HuH-7.5 (cell line): ENCODE data around the gene SLC2A4RG.

Source experiments
- DNase-seq: peaks from one replicate; pipeline ENCODE4 v3.0.0; 2011; ENCODE audit warnings: low spot score

SLC2A4RG gene, protein sequence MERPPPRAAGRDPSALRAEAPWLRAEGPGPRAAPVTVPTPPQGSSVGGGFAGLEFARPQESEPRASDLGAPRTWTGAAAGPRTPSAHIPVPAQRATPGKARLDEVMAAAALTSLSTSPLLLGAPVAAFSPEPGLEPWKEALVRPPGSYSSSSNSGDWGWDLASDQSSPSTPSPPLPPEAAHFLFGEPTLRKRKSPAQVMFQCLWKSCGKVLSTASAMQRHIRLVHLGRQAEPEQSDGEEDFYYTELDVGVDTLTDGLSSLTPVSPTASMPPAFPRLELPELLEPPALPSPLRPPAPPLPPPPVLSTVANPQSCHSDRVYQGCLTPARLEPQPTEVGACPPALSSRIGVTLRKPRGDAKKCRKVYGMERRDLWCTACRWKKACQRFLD

DNA sequence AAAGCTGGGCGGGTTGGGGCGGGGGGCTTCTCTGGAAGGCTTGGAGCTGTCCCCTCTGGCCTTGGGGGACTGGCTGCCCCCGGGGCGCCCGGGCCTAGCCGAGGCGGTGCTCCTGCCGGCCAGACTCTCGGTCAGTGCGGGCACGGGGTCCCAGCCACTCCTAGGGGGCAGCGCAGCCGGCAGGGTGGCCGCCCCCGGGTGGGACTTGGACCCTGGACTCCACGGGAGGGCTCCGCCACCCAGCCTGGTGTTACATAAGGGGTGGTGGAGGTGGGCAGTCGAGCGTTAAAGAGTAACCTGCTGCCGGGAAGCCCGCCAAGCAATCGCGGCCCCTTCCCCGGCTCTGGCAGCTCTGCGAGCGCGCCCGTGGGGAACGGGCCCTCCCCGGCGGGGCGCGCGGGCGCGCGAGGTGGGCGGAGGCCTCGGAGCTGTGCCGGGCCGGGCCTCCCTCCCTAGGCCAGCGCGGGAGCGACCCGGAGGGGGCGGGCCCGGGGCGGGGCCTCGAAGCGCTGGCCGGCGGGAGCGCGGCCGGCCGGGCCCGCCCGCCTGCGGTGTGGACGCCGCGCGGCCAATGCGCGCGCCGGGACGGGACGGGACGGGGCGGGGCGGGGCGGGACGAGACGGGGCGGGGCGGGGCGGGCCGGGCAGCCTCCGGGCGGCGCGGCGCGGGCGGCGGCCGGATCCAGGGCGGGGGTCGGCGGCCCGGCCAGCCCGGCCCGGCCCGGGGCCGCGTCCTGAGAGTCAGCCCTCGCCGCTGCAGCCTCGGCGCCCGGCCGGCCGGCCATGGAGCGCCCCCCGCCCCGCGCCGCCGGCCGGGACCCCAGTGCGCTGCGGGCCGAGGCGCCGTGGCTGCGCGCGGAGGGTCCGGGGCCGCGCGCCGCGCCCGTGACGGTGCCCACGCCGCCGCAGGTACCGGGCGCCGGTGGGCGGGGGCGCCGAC is at the start of gene SLC2A4RG:
SLC2A4RG (plus strand) TSS at position 647 of the 940 bp plus-strand sequence; CDS start at position 784, 137 bp downstream.
- DNase-seq, result peak; percentile 99

- DNase-seq, result no peak
These were observed 49.3 kb upstream of the SLC2A4RG start for GRCh38 chr20:63690003-63690897.

DNA sequence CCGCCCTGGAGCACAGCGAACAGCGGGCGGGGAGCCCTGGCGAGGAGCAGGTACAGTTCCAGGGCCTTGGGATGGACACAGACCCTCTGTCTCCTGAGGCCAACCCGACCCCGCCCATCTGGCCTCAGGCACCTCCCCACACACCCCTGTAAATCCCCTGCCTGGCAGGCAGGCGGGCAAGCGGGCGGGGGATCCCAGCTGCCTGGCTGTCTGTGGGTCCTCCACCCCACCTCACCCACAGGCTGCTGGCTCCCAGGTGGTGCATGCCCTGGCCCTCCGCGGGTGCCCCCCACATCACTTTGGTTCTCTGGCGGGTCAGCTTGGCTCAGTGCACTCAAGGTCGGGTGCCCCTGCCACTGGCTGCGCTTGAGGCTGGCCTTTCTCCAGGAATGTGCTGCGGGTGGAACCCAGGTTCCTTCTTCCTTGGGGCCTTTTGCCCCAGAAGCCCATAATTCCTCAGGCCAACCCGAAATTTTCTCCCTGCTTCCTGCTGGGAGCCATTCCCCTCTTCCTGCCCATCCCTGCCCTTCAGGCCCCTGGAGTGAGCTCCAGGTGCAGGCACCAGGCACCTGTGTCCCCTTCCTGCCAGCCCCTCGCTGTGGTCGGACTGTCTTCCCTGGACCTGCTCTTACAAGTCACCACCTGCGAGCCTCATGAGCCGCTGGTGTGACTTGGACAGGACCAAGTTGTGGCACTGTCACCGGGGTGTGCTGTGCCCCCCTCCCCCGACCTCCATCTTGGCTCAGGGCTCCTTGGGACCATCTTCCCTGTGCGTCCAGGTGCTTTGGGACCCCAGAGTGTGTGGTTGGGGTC is 48.5 kb upstream of the SLC2A4RG start:
- no peak for DNase-seq

DNA sequence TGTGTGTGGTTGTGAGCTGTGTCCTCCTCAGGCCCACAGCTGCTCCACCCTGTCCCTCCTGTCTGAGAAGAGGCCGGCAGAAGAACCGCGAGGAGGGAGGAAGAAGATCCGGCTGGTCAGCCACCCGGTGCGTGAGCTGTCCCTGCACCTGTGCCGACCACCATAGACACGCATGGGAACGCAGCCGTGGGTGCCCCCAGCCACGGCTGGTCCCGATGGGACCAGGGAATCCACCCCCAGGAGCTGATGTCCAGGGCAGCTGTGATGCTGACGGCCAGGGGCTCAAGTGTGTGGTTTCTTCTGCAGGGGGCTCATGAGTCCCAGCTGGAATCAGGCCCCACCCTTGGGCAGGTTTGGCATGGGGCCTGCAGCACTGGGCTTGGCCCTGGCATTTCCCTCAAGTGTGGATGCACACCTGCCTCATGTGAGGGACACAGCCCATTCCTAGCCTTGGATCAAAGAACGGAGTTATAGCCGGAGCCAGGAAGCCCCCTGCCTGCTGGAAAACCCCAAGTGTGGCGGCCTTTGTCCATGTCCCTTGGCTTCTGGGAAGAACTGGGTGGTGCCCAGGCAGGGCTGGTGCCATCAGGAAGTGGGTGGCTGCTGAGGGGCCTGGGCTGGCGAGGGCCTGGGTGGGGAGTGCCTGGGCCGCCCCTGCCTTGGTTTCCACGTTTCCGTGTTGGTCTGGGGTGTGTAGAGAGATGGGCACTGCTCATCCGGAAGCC is 47.7 kb upstream of the SLC2A4RG start:
- no peak for DNase-seq

DNA sequence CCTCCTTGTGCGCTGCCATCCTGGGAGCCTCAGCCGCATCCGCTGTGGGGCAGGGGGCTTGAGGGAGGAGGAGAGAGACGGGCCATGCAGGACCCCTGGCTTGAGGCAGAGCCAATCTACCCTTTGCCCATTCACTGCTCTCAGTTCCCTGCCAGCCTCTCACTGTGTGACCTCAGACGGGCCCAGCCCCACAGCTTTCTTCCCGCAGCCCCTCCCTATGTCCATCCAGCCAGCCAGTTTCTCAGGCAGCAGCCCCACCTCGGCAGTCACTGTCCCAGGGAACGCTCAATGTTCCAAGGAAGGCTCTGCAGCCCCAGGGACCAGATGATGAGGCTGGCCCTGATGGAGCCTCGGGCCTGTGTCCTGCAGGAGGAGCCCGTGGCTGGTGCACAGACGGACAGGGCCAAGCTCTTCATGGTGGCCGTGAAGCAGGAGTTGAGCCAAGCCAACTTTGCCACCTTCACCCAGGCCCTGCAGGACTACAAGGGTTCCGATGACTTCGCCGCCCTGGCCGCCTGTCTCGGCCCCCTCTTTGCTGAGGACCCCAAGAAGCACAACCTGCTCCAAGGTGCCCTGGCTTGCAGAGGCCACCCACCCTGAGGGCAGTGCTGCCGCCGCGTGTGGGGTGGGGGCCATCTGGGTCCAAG is 47.0 kb upstream of the SLC2A4RG start:
- no peak for DNase-seq

DNA sequence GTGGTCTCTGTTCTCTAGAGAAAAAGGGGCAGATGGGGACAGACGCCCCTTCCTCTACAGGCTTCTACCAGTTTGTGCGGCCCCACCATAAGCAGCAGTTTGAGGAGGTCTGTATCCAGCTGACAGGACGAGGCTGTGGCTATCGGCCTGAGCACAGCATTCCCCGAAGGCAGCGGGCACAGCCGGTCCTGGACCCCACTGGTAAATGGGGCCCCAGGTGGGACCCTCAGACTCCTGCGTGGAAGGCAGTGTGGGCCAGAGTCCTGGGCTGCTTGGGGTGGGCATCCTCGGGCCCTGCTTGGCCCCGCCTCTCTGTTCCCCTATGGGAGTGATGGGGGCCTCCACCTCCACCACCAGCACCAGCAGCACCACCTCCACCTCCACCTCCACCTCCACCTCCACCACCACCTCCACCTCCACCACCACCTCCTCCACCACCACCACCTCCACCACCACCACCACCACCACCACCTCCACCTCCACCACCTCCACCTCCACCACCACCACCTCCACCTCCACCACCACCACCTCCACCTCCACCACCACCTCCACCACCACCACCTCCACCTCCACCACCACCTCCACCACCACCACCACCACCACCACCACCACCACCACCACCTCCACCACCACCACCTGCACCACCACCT is 46.4 kb upstream of the SLC2A4RG start:
- DNase-seq, result no peak

- no peak for DNase-seq
These were observed 45.6 kb upstream of the SLC2A4RG start for GRCh38 chr20:63693733-63694583.

- DNase-seq, result no peak
These were observed 44.8 kb upstream of the SLC2A4RG start for GRCh38 chr20:63694584-63695423.

DNA sequence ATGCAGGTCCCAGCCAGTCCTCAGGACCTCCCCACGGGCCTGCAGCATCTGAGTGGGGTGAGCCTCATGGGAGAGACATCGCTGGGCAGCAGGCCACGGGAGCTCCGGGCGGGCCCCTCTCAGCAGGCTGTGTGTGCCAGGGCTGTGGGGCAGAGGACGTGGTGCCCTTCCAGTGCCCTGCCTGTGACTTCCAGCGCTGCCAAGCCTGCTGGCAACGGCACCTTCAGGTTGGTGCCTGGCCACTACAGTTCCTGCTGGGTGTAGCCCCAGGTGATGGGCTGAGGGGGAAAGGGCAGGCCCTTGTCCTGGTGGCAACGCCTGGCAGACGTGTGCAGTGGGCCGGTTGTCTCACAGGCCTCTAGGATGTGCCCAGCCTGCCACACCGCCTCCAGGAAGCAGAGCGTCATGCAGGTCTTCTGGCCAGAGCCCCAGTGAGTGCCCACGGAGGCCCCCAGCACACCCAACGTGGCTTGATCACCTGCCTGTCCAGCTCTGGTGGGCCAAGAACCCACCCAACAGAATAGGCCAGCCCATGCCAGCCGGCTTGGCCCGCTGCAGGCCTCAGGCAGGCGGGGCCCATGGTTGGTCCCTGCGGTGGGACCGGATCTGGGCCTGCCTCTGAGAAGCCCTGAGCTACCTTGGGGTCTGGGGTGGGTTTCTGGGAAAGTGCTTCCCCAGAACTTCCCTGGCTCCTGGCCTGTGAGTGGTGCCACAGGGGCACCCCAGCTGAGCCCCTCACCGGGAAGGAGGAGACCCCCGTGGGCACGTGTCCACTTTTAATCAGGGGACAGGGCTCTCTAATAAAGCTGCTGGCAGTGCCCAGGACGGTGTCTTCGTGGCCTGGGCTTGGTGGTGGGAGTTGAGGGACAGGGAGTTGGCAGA is 43.9 kb upstream of the SLC2A4RG start:
- DNase-seq, result no peak

- DNase-seq, result no peak
These were observed 43.3 kb upstream of the SLC2A4RG start for GRCh38 chr20:63696306-63696627.

GRCh38 chr20:63696628-63697356 is 42.8 kb upstream of the SLC2A4RG start, which contains the start of gene TNFRSF6B:
TNFRSF6B (plus strand) TSS chr20:63696652; CDS start chr20:63696768, 116 bp downstream.
- no peak for DNase-seq

GRCh38 chr20:63697357-63697867 is 42.2 kb upstream of the SLC2A4RG start:
- DNase-seq, result peak; percentile 29

DNA sequence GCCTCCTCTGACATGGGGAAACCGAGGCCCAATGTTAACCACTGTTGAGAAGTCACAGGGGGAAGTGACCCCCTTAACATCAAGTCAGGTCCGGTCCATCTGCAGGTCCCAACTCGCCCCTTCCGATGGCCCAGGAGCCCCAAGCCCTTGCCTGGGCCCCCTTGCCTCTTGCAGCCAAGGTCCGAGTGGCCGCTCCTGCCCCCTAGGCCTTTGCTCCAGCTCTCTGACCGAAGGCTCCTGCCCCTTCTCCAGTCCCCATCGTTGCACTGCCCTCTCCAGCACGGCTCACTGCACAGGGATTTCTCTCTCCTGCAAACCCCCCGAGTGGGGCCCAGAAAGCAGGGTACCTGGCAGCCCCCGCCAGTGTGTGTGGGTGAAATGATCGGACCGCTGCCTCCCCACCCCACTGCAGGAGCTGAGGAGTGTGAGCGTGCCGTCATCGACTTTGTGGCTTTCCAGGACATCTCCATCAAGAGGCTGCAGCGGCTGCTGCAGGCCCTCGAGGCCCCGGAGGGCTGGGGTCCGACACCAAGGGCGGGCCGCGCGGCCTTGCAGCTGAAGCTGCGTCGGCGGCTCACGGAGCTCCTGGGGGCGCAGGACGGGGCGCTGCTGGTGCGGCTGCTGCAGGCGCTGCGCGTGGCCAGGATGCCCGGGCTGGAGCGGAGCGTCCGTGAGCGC is 41.6 kb upstream of the SLC2A4RG start:
- peak; percentile 52 for DNase-seq

DNA sequence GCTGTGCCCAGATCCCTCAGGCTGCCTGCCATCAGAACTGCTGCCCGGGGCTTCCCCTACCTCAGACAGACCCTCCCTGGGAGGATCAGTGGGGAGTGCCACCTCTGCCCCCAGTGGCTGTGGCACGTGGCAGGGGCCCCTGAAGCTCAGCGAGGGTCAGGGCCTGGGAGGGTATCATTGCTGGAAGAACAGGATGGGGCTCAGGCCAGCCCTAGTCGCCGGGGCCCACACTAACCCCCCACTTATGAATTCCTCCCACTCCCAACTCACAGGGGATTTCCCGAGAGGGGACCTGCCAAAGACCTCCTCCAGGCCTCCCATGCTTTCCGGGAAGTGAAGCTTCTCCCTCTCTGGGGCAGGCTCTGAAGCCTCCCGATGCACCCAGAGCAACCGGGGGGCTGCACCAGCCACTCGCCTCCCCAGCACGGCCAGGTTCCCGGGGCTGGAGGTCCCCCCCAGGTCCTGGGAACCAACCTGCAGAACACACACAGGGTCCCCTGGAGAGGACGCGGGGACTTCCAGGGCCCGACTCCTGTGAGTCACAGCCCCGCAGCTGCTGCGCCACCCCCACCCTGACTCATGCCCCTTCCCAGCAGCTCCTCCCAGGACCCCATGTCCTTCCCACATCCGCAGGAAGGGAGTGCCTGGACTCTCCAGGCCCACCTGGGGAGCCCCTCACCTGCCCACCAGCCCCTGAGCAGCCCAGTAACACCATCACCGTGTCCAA is 40.7 kb upstream of the SLC2A4RG start:
- peak; percentile 54 for DNase-seq
